Dendritic cell treated with granulocyte-macrophage colony-stimulating factor and Interleukin-4, amounts not matched to agents 40 ng/mL and 50 ng/mL, for 4 days (primary cell): ENCODE data around the gene CHSY3.

ENCODE experiments used
- H3K27ac Mint-ChIP-seq: one replicate; pipeline ENCODE4 v1.8.0; 2022; ENCODE audit warnings: mild to moderate bottlenecking, mixed read lengths
- H3K27me3 Mint-ChIP-seq: one replicate; pipeline ENCODE4 v1.8.0; 2022; ENCODE audit warnings: mild to moderate bottlenecking, mixed read lengths
- H3K36me3 Mint-ChIP-seq: one replicate; pipeline ENCODE4 v1.8.0; 2022; ENCODE audit warnings: low read depth, mixed read lengths
- H3K4me1 Mint-ChIP-seq: one replicate; pipeline ENCODE4 v1.8.0; 2022; ENCODE audit warnings: low read depth, mixed read lengths
- H3K4me3 Mint-ChIP-seq: one replicate; pipeline ENCODE4 v1.8.0; 2022; ENCODE audit warnings: mild to moderate bottlenecking, moderate library complexity, mixed read lengths
- H3K9me3 Mint-ChIP-seq: one replicate; pipeline ENCODE4 v1.8.0; 2022; ENCODE audit warnings: mixed read lengths
- intact Hi-C: fragments of 100-400 bp; cut with micrococcal nuclease; formaldehyde crosslinking; loops from one replicate; pipeline ENCODE4 v1.15.0; 2022

CHSY3 gene

GRCh38 chr5:130021876-130022275 is 117.6 kb downstream of the CHSY3 start:
- H3K27me3 Mint-ChIP-seq = no peaks in the 10 kb centered on the region
- no peak overlapping the region for H3K27ac Mint-ChIP-seq
- no peaks in the 10 kb centered on the region for H3K36me3 Mint-ChIP-seq

GRCh38 chr5:130023604-130024003 is 119.3 kb downstream of the CHSY3 start:
- Mint-ChIP-seq H3K27ac (no peak overlapping the region), H3K4me1 (no peaks in the 10 kb centered on the region), H3K9me3 (no peaks in the 10 kb centered on the region), H3K4me3 (no peak overlapping the region), H3K36me3 (no peaks in the 10 kb centered on the region), H3K27me3 (no peaks in the 10 kb centered on the region)
- intact Hi-C loops = no loop called here

More at GRCh38 chr5:130021876-130022275, 117.6 kb downstream of the CHSY3 start:
- Mint-ChIP-seq H3K4me1 (no peaks in the 10 kb centered on the region), H3K4me3 (no peak overlapping the region), H3K9me3 (peaks cover 3% of the 10 kb centered on the region)
- intact Hi-C loops = no loop called here

- H3K4me1 Mint-ChIP-seq = no peaks in the 10 kb centered on the region
- intact Hi-C loops = no loop called here
- no peaks in the 10 kb centered on the region for H3K27me3 Mint-ChIP-seq
- no peaks in the 10 kb centered on the region for H3K9me3 Mint-ChIP-seq
- no peak overlapping the region for H3K27ac Mint-ChIP-seq
- no peaks in the 10 kb centered on the region for H3K36me3 Mint-ChIP-seq
- no peak overlapping the region for H3K4me3 Mint-ChIP-seq
Observed at GRCh38 chr5:130024006-130024405, 119.7 kb downstream of the CHSY3 start.

- no peaks in the 10 kb centered on the region for H3K36me3 Mint-ChIP-seq
- H3K27me3 Mint-ChIP-seq = no peaks in the 10 kb centered on the region
- H3K27ac Mint-ChIP-seq = no peak overlapping the region
- no peaks in the 10 kb centered on the region for H3K4me1 Mint-ChIP-seq
- H3K9me3 Mint-ChIP-seq = no peaks in the 10 kb centered on the region
- intact Hi-C loops = no loop called here
- no peak overlapping the region for H3K4me3 Mint-ChIP-seq
Observed at GRCh38 chr5:130025511-130025910, 121.2 kb downstream of the CHSY3 start.

- Mint-ChIP-seq H3K4me3 (no peak overlapping the region), H3K9me3 (no peaks in the 10 kb centered on the region), H3K4me1 (peaks cover 9% of the 10 kb centered on the region), H3K27me3 (no peaks in the 10 kb centered on the region), H3K36me3 (no peaks in the 10 kb centered on the region), H3K27ac (no peak overlapping the region)
- intact Hi-C loops = no loop called here
Observed at GRCh38 chr5:130032807-130033206, 128.5 kb downstream of the CHSY3 start.

GRCh38 chr5:130034566-130035210 is 130.4 kb downstream of the CHSY3 start:
- intact Hi-C loops = no loop called here
- Mint-ChIP-seq H3K4me3 (no peak overlapping the region), H3K9me3 (no peaks in the 10 kb centered on the region), H3K4me1 (peaks cover 9% of the 10 kb centered on the region), H3K27me3 (no peaks in the 10 kb centered on the region), H3K36me3 (no peaks in the 10 kb centered on the region), H3K27ac (no peak overlapping the region)

- peaks cover 9% of the 10 kb centered on the region for H3K4me1 Mint-ChIP-seq
- H3K36me3 Mint-ChIP-seq = no peaks in the 10 kb centered on the region
- no peaks in the 10 kb centered on the region for H3K9me3 Mint-ChIP-seq
- no peak overlapping the region for H3K4me3 Mint-ChIP-seq
- H3K27me3 Mint-ChIP-seq = no peaks in the 10 kb centered on the region
- H3K27ac Mint-ChIP-seq = no peak overlapping the region
- intact Hi-C loops = no loop called here
Observed at GRCh38 chr5:130035388-130035787, 131.1 kb downstream of the CHSY3 start.

- Mint-ChIP-seq H3K36me3 (no peaks in the 10 kb centered on the region), H3K9me3 (no peaks in the 10 kb centered on the region), H3K27me3 (no peaks in the 10 kb centered on the region), H3K4me1 (peaks cover 9% of the 10 kb centered on the region), H3K4me3 (no peak overlapping the region), H3K27ac (no peak overlapping the region)
- intact Hi-C loops = no loop called here
Observed at GRCh38 chr5:130037905-130038304, 133.6 kb downstream of the CHSY3 start.

GRCh38 chr5:130043834-130044233 is 139.6 kb downstream of the CHSY3 start:
- Mint-ChIP-seq H3K27ac (no peak overlapping the region), H3K4me1 (no peaks in the 10 kb centered on the region), H3K27me3 (no peaks in the 10 kb centered on the region), H3K4me3 (no peak overlapping the region), H3K36me3 (no peaks in the 10 kb centered on the region), H3K9me3 (peaks cover 8% of the 10 kb centered on the region)
- intact Hi-C loops = no loop called here

- no peaks in the 10 kb centered on the region for H3K36me3 Mint-ChIP-seq
- no peaks in the 10 kb centered on the region for H3K4me1 Mint-ChIP-seq
- no peak overlapping the region for H3K27ac Mint-ChIP-seq
- intact Hi-C loops = no loop called here
- H3K27me3 Mint-ChIP-seq = no peaks in the 10 kb centered on the region
- H3K4me3 Mint-ChIP-seq = no peak overlapping the region
- H3K9me3 Mint-ChIP-seq = peaks cover 8% of the 10 kb centered on the region
Observed at GRCh38 chr5:130045334-130045733, 141.1 kb downstream of the CHSY3 start.

GRCh38 chr5:130050585-130050984 is 146.3 kb downstream of the CHSY3 start:
- Mint-ChIP-seq H3K4me1 (no peaks in the 10 kb centered on the region), H3K27me3 (no peaks in the 10 kb centered on the region), H3K27ac (no peak overlapping the region), H3K9me3 (no peaks in the 10 kb centered on the region), H3K36me3 (no peaks in the 10 kb centered on the region), H3K4me3 (no peak overlapping the region)
- intact Hi-C loops = no loop called here

- Mint-ChIP-seq H3K27ac (no peak overlapping the region), H3K4me3 (no peak overlapping the region), H3K4me1 (no peaks in the 10 kb centered on the region), H3K36me3 (no peaks in the 10 kb centered on the region), H3K9me3 (no peaks in the 10 kb centered on the region), H3K27me3 (no peaks in the 10 kb centered on the region)
- intact Hi-C loops = no loop called here
Observed at GRCh38 chr5:130052752-130053151, 148.5 kb downstream of the CHSY3 start.

- H3K27ac Mint-ChIP-seq = no peak overlapping the region
- H3K36me3 Mint-ChIP-seq = no peaks in the 10 kb centered on the region
- no peaks in the 10 kb centered on the region for H3K4me1 Mint-ChIP-seq
Observed at GRCh38 chr5:130055572-130055971, 151.3 kb downstream of the CHSY3 start.

GRCh38 chr5:130061746-130062145 is 157.5 kb downstream of the CHSY3 start:
- no peak overlapping the region for H3K27ac Mint-ChIP-seq
- H3K4me1 Mint-ChIP-seq = no peaks in the 10 kb centered on the region
- no peaks in the 10 kb centered on the region for H3K36me3 Mint-ChIP-seq
- no peaks in the 10 kb centered on the region for H3K27me3 Mint-ChIP-seq
- H3K4me3 Mint-ChIP-seq = no peak overlapping the region
- H3K9me3 Mint-ChIP-seq = peaks cover 15% of the 10 kb centered on the region
- intact Hi-C loops = no loop called here

More at GRCh38 chr5:130055572-130055971, 151.3 kb downstream of the CHSY3 start:
- peaks cover 15% of the 10 kb centered on the region for H3K9me3 Mint-ChIP-seq
- intact Hi-C loops = no loop called here
- no peaks in the 10 kb centered on the region for H3K27me3 Mint-ChIP-seq
- no peak overlapping the region for H3K4me3 Mint-ChIP-seq

GRCh38 chr5:130063603-130064002 is 159.3 kb downstream of the CHSY3 start:
- H3K27ac Mint-ChIP-seq = no peak overlapping the region
- intact Hi-C loops = no loop called here
- H3K9me3 Mint-ChIP-seq = peaks cover 13% of the 10 kb centered on the region
- H3K27me3 Mint-ChIP-seq = no peaks in the 10 kb centered on the region
- H3K36me3 Mint-ChIP-seq = no peaks in the 10 kb centered on the region
- no peaks in the 10 kb centered on the region for H3K4me1 Mint-ChIP-seq
- H3K4me3 Mint-ChIP-seq = no peak overlapping the region
